Measurements from ENCODE around the gene LDB2. TPM values are rescaled to one million over a fixed set of nuclear protein-coding genes. Genes with fewer than 3 reads are reported as not detected.

LDB2 gene
- polyA plus RNA-seq, 3 donors, result not detected

GRCh38 chr4:16686195-16686594 lies 212.2 kb downstream of the LDB2 start:
- TF ChIP-seq CTCF (IDR thresholded peaks at IDR 0.05), result no peak
- H3K79me2 ChIP-seq (ENCODE audit: insufficient read depth, low read length), result no peaks in the 10 kb centered on the region
- H3K27ac Mint-ChIP-seq, result no peak overlapping the region
- no peak overlapping the region for H3K9ac ChIP-seq (ENCODE audit: insufficient read depth, low read length, poor library complexity, severe bottlenecking)
- H3K9me3 ChIP-seq (replicated peaks in 1 of 2; ENCODE audit: control insufficient read depth in 1 of 2, insufficient read depth in 1 of 2, low read length in 2 of 2), result no peaks in the 10 kb centered on the region
- no peak for DNase-seq
- intact Hi-C loops (cut with micrococcal nuclease), result no loop called here
- no peaks in the 10 kb centered on the region for H3K4me1 Mint-ChIP-seq
- no peak overlapping the region for H3K27ac ChIP-seq (ENCODE audit: low read depth in 1 of 2, low read length in 2 of 2)
- no peak overlapping the region for H3K4me3 Mint-ChIP-seq
- no peak overlapping the region for H3K4me3 ChIP-seq (replicated peaks in 1 of 3; ENCODE audit: low read depth in 2 of 3, low read length in 3 of 3)
- WGBS (ENCODE audit: insufficient coverage), result no CpG with 5 or more reads among the region's 2 CpGs
- no peak overlapping the region for H2AFZ ChIP-seq (ENCODE audit: insufficient read depth, low read depth, low read length, poor library complexity, severe bottlenecking)
- peaks cover 0 to 4% (median 1%) of the 10 kb centered on the region in 3 donors for H3K27me3 Mint-ChIP-seq (ENCODE audit: low read depth in 3 of 3)
- H3K27me3 ChIP-seq (ENCODE audit: control insufficient read depth in 2 of 2, insufficient read depth in 2 of 2, low read length in 2 of 2), result no peaks in the 10 kb centered on the region
- no peaks in the 10 kb centered on the region for H3K36me3 ChIP-seq (replicated peaks in 1 of 2; ENCODE audit: control insufficient read depth in 1 of 2, insufficient read depth in 2 of 2, low read length in 2 of 2)
- no peaks in the 10 kb centered on the region for H3K4me1 ChIP-seq (ENCODE audit: control insufficient read depth in 1 of 2, insufficient read depth in 2 of 2, low read length in 2 of 2)
- H3K4me2 ChIP-seq (replicated peaks; ENCODE audit: extremely low read depth, low read length, poor library complexity, severe bottlenecking), result no peak overlapping the region
- no peaks in the 10 kb centered on the region for H4K20me1 ChIP-seq (ENCODE audit: insufficient read depth, low read length)
- peaks cover 0 to 4% (median 0%) of the 10 kb centered on the region in 7 donors for H3K9me3 Mint-ChIP-seq
- no peaks in the 10 kb centered on the region for H3K36me3 Mint-ChIP-seq

DNA sequence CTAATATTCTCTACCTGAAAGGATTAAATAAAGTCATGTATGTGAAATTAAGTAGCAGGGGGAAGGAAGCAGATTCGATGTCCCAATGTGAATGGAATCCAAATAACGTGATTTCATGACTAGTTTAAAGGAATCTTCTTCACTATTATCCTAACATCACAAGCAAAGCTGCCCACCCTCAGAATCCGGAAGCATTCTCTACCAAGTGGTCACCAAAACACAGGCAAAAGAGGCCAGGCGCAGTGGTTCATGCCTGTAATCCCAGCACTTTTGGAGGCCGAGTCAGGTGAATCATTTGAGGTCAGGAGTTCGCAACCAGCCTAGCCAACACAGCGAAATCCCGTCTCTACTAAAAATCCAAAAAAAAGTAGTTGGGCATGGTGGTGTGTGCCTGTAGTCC lies 212.9 kb downstream of the LDB2 start:
- intact Hi-C loops (cut with micrococcal nuclease), result no loop called here
- H3K4me2 ChIP-seq (replicated peaks; ENCODE audit: extremely low read depth, low read length, poor library complexity, severe bottlenecking), result no peak overlapping the region
- no peak overlapping the region for H3K27ac Mint-ChIP-seq
- H3K36me3 ChIP-seq (replicated peaks in 1 of 2; ENCODE audit: control insufficient read depth in 1 of 2, insufficient read depth in 2 of 2, low read length in 2 of 2), result no peaks in the 10 kb centered on the region
- no peak for TF ChIP-seq CTCF (IDR thresholded peaks at IDR 0.05)
- no peaks in the 10 kb centered on the region for H3K4me1 ChIP-seq (ENCODE audit: control insufficient read depth in 1 of 2, insufficient read depth in 2 of 2, low read length in 2 of 2)
- no peaks in the 10 kb centered on the region for H3K27me3 ChIP-seq (ENCODE audit: control insufficient read depth in 2 of 2, insufficient read depth in 2 of 2, low read length in 2 of 2)
- H3K9me3 ChIP-seq (replicated peaks in 1 of 2; ENCODE audit: control insufficient read depth in 1 of 2, insufficient read depth in 1 of 2, low read length in 2 of 2), result no peaks in the 10 kb centered on the region
- peaks cover 0 to 4% (median 3%) of the 10 kb centered on the region in 3 donors for H3K27me3 Mint-ChIP-seq (ENCODE audit: low read depth in 3 of 3)
- no peaks in the 10 kb centered on the region for H4K20me1 ChIP-seq (ENCODE audit: insufficient read depth, low read length)
- no peak for DNase-seq
- 87% methylated on average over 3 of the region's 8 CpGs for WGBS (ENCODE audit: insufficient coverage)
- no peak overlapping the region for H3K4me3 ChIP-seq (replicated peaks in 1 of 3; ENCODE audit: low read depth in 2 of 3, low read length in 3 of 3)
- no peaks in the 10 kb centered on the region for H3K4me1 Mint-ChIP-seq
- H3K4me3 Mint-ChIP-seq, result no peak overlapping the region
- no peaks in the 10 kb centered on the region for H3K79me2 ChIP-seq (ENCODE audit: insufficient read depth, low read length)
- no peak overlapping the region for H3K27ac ChIP-seq (ENCODE audit: low read depth in 1 of 2, low read length in 2 of 2)
- H3K9ac ChIP-seq (ENCODE audit: insufficient read depth, low read length, poor library complexity, severe bottlenecking), result no peak overlapping the region
- H3K36me3 Mint-ChIP-seq, result no peaks in the 10 kb centered on the region
- H2AFZ ChIP-seq (ENCODE audit: insufficient read depth, low read depth, low read length, poor library complexity, severe bottlenecking), result no peak overlapping the region
- H3K9me3 Mint-ChIP-seq, result peaks cover 0 to 4% (median 0%) of the 10 kb centered on the region in 7 donors

Data from CD14-positive monocyte (primary cell).